IMR-90 (cell line): ENCODE measurements around the gene UGT2B11. TPM values are rescaled to one million over a fixed set of nuclear protein-coding genes. Genes with fewer than 3 reads are reported as not detected.

ENCODE experiments used
- polyA plus RNA-seq, 3 experiments: library from polyadenylated mRNA; depleted of rRNA; stranded (reverse); fragments of >200 nt; gene quantifications; 2 replicates each; pipeline ENCODE4 v1.2.3, GENCODE V29; 2012; ENCODE audit warnings: low replicate concordance in 1 of 3
- total RNA-seq: library from RNA; depleted of rRNA; stranded (reverse); fragments of >200 nt; gene quantifications from 2 replicates; pipeline ENCODE4 v1.2.3, GENCODE V29; 2012; rRNA removed

The UGT2B11 gene
- total and polyA plus RNA-seq, 2 of the 4 experiments (the other 2 are of a cell fraction) = not detected

Other genes with a start within 250 kb of the UGT2B11 start
- gene UGT2B7, start 118.3 kb downstream of the UGT2B11 start, total RNA-seq = not detected in 2 replicates
- 0.10 TPM in 1 of 2 replicates, not detected in the other for gene UGT2B7, start 118.3 kb downstream of the UGT2B11 start, polyA plus RNA-seq (2012; rRNA removed)
- not detected in 2 replicates for gene UGT2B28, start 65.7 kb upstream of the UGT2B11 start, total RNA-seq
- not detected in 2 replicates for gene UGT2B28, start 65.7 kb upstream of the UGT2B11 start, polyA plus RNA-seq (2012; rRNA removed)